Measurements from ENCODE around the gene MAT2B.
"Not testable (repeated sequence)": the region's sequence is repeated elsewhere in the genome, so short reads cannot be mapped to it uniquely, and the experiment has no call there.

The MAT2B gene

GRCh38 chr5:163534492-163535094 is 29.2 kb downstream of the MAT2B start:
- no peak overlapping the region for H3K4me2 ChIP-seq (ENCODE audit: insufficient read depth, low read length, poor library complexity, severe bottlenecking)
- H2BK120ac ChIP-seq (ENCODE audit: low read depth, low read length) = no peak overlapping the region
- no peak overlapping the region for H3K4ac ChIP-seq (ENCODE audit: low read length)
- H3K23ac ChIP-seq (ENCODE audit: low read depth, low read length, poor library complexity) = no peak overlapping the region
- no peak overlapping the region for H4K8ac ChIP-seq (ENCODE audit: low read depth, low read length)
- no peak overlapping the region for H2BK15ac ChIP-seq (ENCODE audit: low read length)
- no peak overlapping the region for H2AFZ ChIP-seq (ENCODE audit: low read length)
- no peak overlapping the region for H4K91ac ChIP-seq (ENCODE audit: low read depth, low read length, poor library complexity)
- H2BK5ac ChIP-seq (ENCODE audit: low read length) = no peak overlapping the region
- H2AK5ac ChIP-seq (ENCODE audit: low read depth, low read length) = no peak overlapping the region
- no peaks in the 10 kb centered on the region for H3K79me1 ChIP-seq (ENCODE audit: low read depth, low read length)
- no peaks in the 10 kb centered on the region for H3K36me3 ChIP-seq (replicated peaks in 1 of 2; ENCODE audit: control insufficient read depth in 2 of 2, insufficient read depth in 2 of 2, low read length in 2 of 2)
- H3K27me3 ChIP-seq (ENCODE audit: control insufficient read depth in 3 of 3, insufficient read depth in 3 of 3, low read depth in 1 of 3, low read length in 3 of 3) = no peaks in the 10 kb centered on the region
- DNase-seq (ENCODE audit: low spot score) = no peak
- H3K4me1 ChIP-seq (ENCODE audit: control insufficient read depth in 2 of 2, insufficient read depth in 1 of 2, low read depth in 1 of 2, low read length in 2 of 2) = peaks cover 0 to 4% of the 10 kb centered on the region in 2 donors
- no peak overlapping the region for H2BK12ac ChIP-seq (ENCODE audit: low read length)
- no CpG with 5 or more reads among the region's 2 CpGs for WGBS, 2 donors (ENCODE audit: extremely low coverage in 2 of 2, insufficient read length in 2 of 2, insufficient replicate concordance in 1 of 2)
- no peak overlapping the region for H3K18ac ChIP-seq (ENCODE audit: low read length)
- no peak overlapping the region for H3K27ac ChIP-seq (replicated peaks; ENCODE audit: low read length)
- H3K9ac ChIP-seq (ENCODE audit: low read depth, low read length, poor library complexity) = no peak overlapping the region
- no peak overlapping the region for H3K4me3 ChIP-seq (ENCODE audit: low read length in 2 of 2)
- no peaks in the 10 kb centered on the region for H3K9me3 ChIP-seq (replicated peaks in 1 of 2; ENCODE audit: control insufficient read depth in 2 of 2, insufficient read depth in 1 of 2, low read depth in 1 of 2, low read length in 2 of 2)
- no peak overlapping the region for H3K14ac ChIP-seq (ENCODE audit: low read length)

- no CpG with 5 or more reads among the region's 3 CpGs for WGBS, 2 donors (ENCODE audit: extremely low coverage in 2 of 2, insufficient read length in 2 of 2, insufficient replicate concordance in 1 of 2)
Observed at GRCh38 chr5:163535290-163535689, 29.9 kb downstream of the MAT2B start.

GRCh38 chr5:163536442-163536841 is 31.0 kb downstream of the MAT2B start:
- not testable (repeated sequence) for H2BK15ac ChIP-seq (ENCODE audit: low read length)

More at GRCh38 chr5:163535290-163535689, 29.9 kb downstream of the MAT2B start:
- no peak overlapping the region for H3K27ac ChIP-seq (replicated peaks; ENCODE audit: low read length)
- H3K14ac ChIP-seq (ENCODE audit: low read length) = no peak overlapping the region
- no peak overlapping the region for H3K9ac ChIP-seq (ENCODE audit: low read depth, low read length, poor library complexity)
- H3K79me1 ChIP-seq (ENCODE audit: low read depth, low read length) = no peaks in the 10 kb centered on the region
- H2BK15ac ChIP-seq (ENCODE audit: low read length) = no peak overlapping the region
- H3K36me3 ChIP-seq (replicated peaks in 1 of 2; ENCODE audit: control insufficient read depth in 2 of 2, insufficient read depth in 2 of 2, low read length in 2 of 2) = no peaks in the 10 kb centered on the region
- H4K91ac ChIP-seq (ENCODE audit: low read depth, low read length, poor library complexity) = no peak overlapping the region
- H4K8ac ChIP-seq (ENCODE audit: low read depth, low read length) = no peak overlapping the region
- H3K18ac ChIP-seq (ENCODE audit: low read length) = no peak overlapping the region
- H3K9me3 ChIP-seq (replicated peaks in 1 of 2; ENCODE audit: control insufficient read depth in 2 of 2, insufficient read depth in 1 of 2, low read depth in 1 of 2, low read length in 2 of 2) = no peaks in the 10 kb centered on the region
- no peak overlapping the region for H2AK5ac ChIP-seq (ENCODE audit: low read depth, low read length)
- no peak overlapping the region for H3K4me2 ChIP-seq (ENCODE audit: insufficient read depth, low read length, poor library complexity, severe bottlenecking)
- no peak overlapping the region for H3K4ac ChIP-seq (ENCODE audit: low read length)
- no peak overlapping the region for H3K4me3 ChIP-seq (ENCODE audit: low read length in 2 of 2)
- H3K4me1 ChIP-seq (ENCODE audit: control insufficient read depth in 2 of 2, insufficient read depth in 1 of 2, low read depth in 1 of 2, low read length in 2 of 2) = peaks cover 0 to 4% of the 10 kb centered on the region in 2 donors
- no peak overlapping the region for H2BK12ac ChIP-seq (ENCODE audit: low read length)
- no peak overlapping the region for H2BK120ac ChIP-seq (ENCODE audit: low read depth, low read length)
- no peak for DNase-seq (ENCODE audit: low spot score)
- no peak overlapping the region for H2BK5ac ChIP-seq (ENCODE audit: low read length)
- no peak overlapping the region for H3K23ac ChIP-seq (ENCODE audit: low read depth, low read length, poor library complexity)
- H2AFZ ChIP-seq (ENCODE audit: low read length) = no peak overlapping the region
- no peaks in the 10 kb centered on the region for H3K27me3 ChIP-seq (ENCODE audit: control insufficient read depth in 3 of 3, insufficient read depth in 3 of 3, low read depth in 1 of 3, low read length in 3 of 3)

GRCh38 chr5:163540696-163541095 is 35.3 kb downstream of the MAT2B start:
- no peak overlapping the region for H2BK5ac ChIP-seq (ENCODE audit: low read length)
- no peak overlapping the region for H3K18ac ChIP-seq (ENCODE audit: low read length)
- no peaks in the 10 kb centered on the region for H3K9me3 ChIP-seq (replicated peaks in 1 of 2; ENCODE audit: control insufficient read depth in 2 of 2, insufficient read depth in 1 of 2, low read depth in 1 of 2, low read length in 2 of 2)
- no peak overlapping the region for H3K4me2 ChIP-seq (ENCODE audit: insufficient read depth, low read length, poor library complexity, severe bottlenecking)
- no peak overlapping the region for H4K8ac ChIP-seq (ENCODE audit: low read depth, low read length)
- no peak overlapping the region for H2BK12ac ChIP-seq (ENCODE audit: low read length)
- no peaks in the 10 kb centered on the region for H3K4me1 ChIP-seq (ENCODE audit: control insufficient read depth in 2 of 2, insufficient read depth in 1 of 2, low read depth in 1 of 2, low read length in 2 of 2)
- no peak for DNase-seq (ENCODE audit: low spot score)
- no peaks in the 10 kb centered on the region for H3K36me3 ChIP-seq (replicated peaks in 1 of 2; ENCODE audit: control insufficient read depth in 2 of 2, insufficient read depth in 2 of 2, low read length in 2 of 2)
- H3K23ac ChIP-seq (ENCODE audit: low read depth, low read length, poor library complexity) = no peak overlapping the region
- H3K14ac ChIP-seq (ENCODE audit: low read length) = no peak overlapping the region
- no peak overlapping the region for H3K27ac ChIP-seq (replicated peaks; ENCODE audit: low read length)
- H2AK5ac ChIP-seq (ENCODE audit: low read depth, low read length) = no peak overlapping the region
- no peak overlapping the region for H4K91ac ChIP-seq (ENCODE audit: low read depth, low read length, poor library complexity)
- no peaks in the 10 kb centered on the region for H3K79me1 ChIP-seq (ENCODE audit: low read depth, low read length)
- H2AFZ ChIP-seq (ENCODE audit: low read length) = no peak overlapping the region
- H2BK120ac ChIP-seq (ENCODE audit: low read depth, low read length) = no peak overlapping the region
- no CpG with 5 or more reads among the region's 1 CpG for WGBS, 2 donors (ENCODE audit: extremely low coverage in 2 of 2, insufficient read length in 2 of 2, insufficient replicate concordance in 1 of 2)
- H2BK15ac ChIP-seq (ENCODE audit: low read length) = no peak overlapping the region
- H3K4ac ChIP-seq (ENCODE audit: low read length) = no peak overlapping the region
- H3K9ac ChIP-seq (ENCODE audit: low read depth, low read length, poor library complexity) = no peak overlapping the region
- H3K4me3 ChIP-seq (ENCODE audit: low read length in 2 of 2) = no peak overlapping the region
- H3K27me3 ChIP-seq (ENCODE audit: control insufficient read depth in 3 of 3, insufficient read depth in 3 of 3, low read depth in 1 of 3, low read length in 3 of 3) = peaks cover 0 to 3% (median 0%) of the 10 kb centered on the region in 3 experiments

More at GRCh38 chr5:163536442-163536841, 31.0 kb downstream of the MAT2B start:
- H3K14ac ChIP-seq (ENCODE audit: low read length); H3K36me3 ChIP-seq (replicated peaks in 1 of 2; ENCODE audit: control insufficient read depth in 2 of 2, insufficient read depth in 2 of 2, low read length in 2 of 2); H3K27ac ChIP-seq (replicated peaks; ENCODE audit: low read length); DNase-seq (ENCODE audit: low spot score); H3K18ac ChIP-seq (ENCODE audit: low read length); H3K9me3 ChIP-seq (replicated peaks in 1 of 2; ENCODE audit: control insufficient read depth in 2 of 2, insufficient read depth in 1 of 2, low read depth in 1 of 2, low read length in 2 of 2); H3K4me2 ChIP-seq (ENCODE audit: insufficient read depth, low read length, poor library complexity, severe bottlenecking); H2AFZ ChIP-seq (ENCODE audit: low read length); H3K4me1 ChIP-seq (ENCODE audit: control insufficient read depth in 2 of 2, insufficient read depth in 1 of 2, low read depth in 1 of 2, low read length in 2 of 2); H2BK12ac ChIP-seq (ENCODE audit: low read length); H3K23ac ChIP-seq (ENCODE audit: low read depth, low read length, poor library complexity); H2AK5ac ChIP-seq (ENCODE audit: low read depth, low read length); H2BK120ac ChIP-seq (ENCODE audit: low read depth, low read length); H2BK5ac ChIP-seq (ENCODE audit: low read length); H4K91ac ChIP-seq (ENCODE audit: low read depth, low read length, poor library complexity); H4K8ac ChIP-seq (ENCODE audit: low read depth, low read length); H3K79me1 ChIP-seq (ENCODE audit: low read depth, low read length); H3K4ac ChIP-seq (ENCODE audit: low read length); H3K27me3 ChIP-seq (ENCODE audit: control insufficient read depth in 3 of 3, insufficient read depth in 3 of 3, low read depth in 1 of 3, low read length in 3 of 3); H3K9ac ChIP-seq (ENCODE audit: low read depth, low read length, poor library complexity); H3K4me3 ChIP-seq (ENCODE audit: low read length in 2 of 2): not testable (repeated sequence)
- WGBS, 2 donors (ENCODE audit: extremely low coverage in 2 of 2, insufficient read length in 2 of 2, insufficient replicate concordance in 1 of 2) = no CpG with 5 or more reads among the region's 3 CpGs
